ENCODE data around the gene NPDC1. TPM values are rescaled to one million over a fixed set of nuclear protein-coding genes. Genes with fewer than 3 reads are reported as not detected.

NPDC1 gene
- polyA plus RNA-seq, 3 donors: 0.51 to 2.7 TPM; not detected in 1

DNA sequence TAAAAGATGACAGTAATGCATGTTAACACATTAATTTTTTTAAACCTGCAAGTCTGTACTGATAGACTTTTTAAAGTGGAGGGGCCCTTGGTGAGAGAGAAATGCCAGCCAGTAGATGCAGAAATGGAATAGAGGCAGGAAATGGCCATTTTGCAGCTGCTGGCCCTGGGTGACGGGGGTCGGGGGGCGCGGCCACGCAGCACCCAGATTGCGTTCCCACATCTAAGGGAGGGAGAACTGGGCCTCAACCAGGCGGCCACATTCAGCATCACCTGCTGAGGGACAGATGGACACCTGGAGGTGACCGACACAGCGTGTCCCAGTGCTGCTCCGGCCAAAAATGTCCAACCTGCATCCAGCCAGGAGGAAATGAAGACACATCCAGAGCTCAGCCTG, 43.3 kb downstream of the NPDC1 start:
- Histone ChIP-seq H3K9me3 (replicated peaks in 1 of 2; ENCODE audit: control insufficient read depth in 1 of 2, insufficient read depth in 1 of 2, low read length in 2 of 2) (peaks cover 0 to 10% of the 10 kb centered on the region in 2 donors), H3K79me2 (ENCODE audit: insufficient read depth, low read length) (no peaks in the 10 kb centered on the region), H3K36me3 (replicated peaks in 1 of 2; ENCODE audit: control insufficient read depth in 1 of 2, insufficient read depth in 2 of 2, low read length in 2 of 2) (no peaks in the 10 kb centered on the region), H3K4me2 (replicated peaks; ENCODE audit: extremely low read depth, low read length, poor library complexity, severe bottlenecking) (no peak overlapping the region), H3K9ac (ENCODE audit: insufficient read depth, low read length, poor library complexity, severe bottlenecking) (no peak overlapping the region), H3K4me3 (replicated peaks in 1 of 3; ENCODE audit: low read depth in 2 of 3, low read length in 3 of 3) (no peak overlapping the region), H3K4me1 (ENCODE audit: control insufficient read depth in 1 of 2, insufficient read depth in 2 of 2, low read length in 2 of 2) (peaks cover 45 to 46% of the 10 kb centered on the region in 2 donors), H4K20me1 (ENCODE audit: insufficient read depth, low read length) (no peaks in the 10 kb centered on the region), H2AFZ (ENCODE audit: insufficient read depth, low read depth, low read length, poor library complexity, severe bottlenecking) (no peak overlapping the region), H3K27me3 (ENCODE audit: control insufficient read depth in 2 of 2, insufficient read depth in 2 of 2, low read length in 2 of 2) (peaks cover 0 to 4% of the 10 kb centered on the region in 2 donors), H3K27ac (ENCODE audit: low read depth in 1 of 2, low read length in 2 of 2) (no peak overlapping the region)
- peaks cover 4 to 16% (median 8%) of the 10 kb centered on the region in 7 donors for H3K9me3 Mint-ChIP-seq
- intact Hi-C loops (cut with micrococcal nuclease): no loop called here
- H3K27me3 Mint-ChIP-seq (ENCODE audit: low read depth in 3 of 3): peaks cover 11 to 16% (median 12%) of the 10 kb centered on the region in 3 donors
- H3K4me1 Mint-ChIP-seq: peaks cover 46% of the 10 kb centered on the region
- peaks cover 0 to 2% of the 10 kb centered on the region in 2 donors for H3K36me3 Mint-ChIP-seq
- WGBS (ENCODE audit: insufficient coverage): 86% methylated on average over 10 of the region's 10 CpGs
- H3K4me3 Mint-ChIP-seq: no peak overlapping the region
- DNase-seq: no peak
- H3K27ac Mint-ChIP-seq: no peak overlapping the region
- TF ChIP-seq, protein P1, sequence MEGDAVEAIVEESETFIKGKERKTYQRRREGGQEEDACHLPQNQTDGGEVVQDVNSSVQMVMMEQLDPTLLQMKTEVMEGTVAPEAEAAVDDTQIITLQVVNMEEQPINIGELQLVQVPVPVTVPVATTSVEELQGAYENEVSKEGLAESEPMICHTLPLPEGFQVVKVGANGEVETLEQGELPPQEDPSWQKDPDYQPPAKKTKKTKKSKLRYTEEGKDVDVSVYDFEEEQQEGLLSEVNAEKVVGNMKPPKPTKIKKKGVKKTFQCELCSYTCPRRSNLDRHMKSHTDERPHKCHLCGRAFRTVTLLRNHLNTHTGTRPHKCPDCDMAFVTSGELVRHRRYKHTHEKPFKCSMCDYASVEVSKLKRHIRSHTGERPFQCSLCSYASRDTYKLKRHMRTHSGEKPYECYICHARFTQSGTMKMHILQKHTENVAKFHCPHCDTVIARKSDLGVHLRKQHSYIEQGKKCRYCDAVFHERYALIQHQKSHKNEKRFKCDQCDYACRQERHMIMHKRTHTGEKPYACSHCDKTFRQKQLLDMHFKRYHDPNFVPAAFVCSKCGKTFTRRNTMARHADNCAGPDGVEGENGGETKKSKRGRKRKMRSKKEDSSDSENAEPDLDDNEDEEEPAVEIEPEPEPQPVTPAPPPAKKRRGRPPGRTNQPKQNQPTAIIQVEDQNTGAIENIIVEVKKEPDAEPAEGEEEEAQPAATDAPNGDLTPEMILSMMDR (IDR thresholded peaks at IDR 0.05): no peak

DNA sequence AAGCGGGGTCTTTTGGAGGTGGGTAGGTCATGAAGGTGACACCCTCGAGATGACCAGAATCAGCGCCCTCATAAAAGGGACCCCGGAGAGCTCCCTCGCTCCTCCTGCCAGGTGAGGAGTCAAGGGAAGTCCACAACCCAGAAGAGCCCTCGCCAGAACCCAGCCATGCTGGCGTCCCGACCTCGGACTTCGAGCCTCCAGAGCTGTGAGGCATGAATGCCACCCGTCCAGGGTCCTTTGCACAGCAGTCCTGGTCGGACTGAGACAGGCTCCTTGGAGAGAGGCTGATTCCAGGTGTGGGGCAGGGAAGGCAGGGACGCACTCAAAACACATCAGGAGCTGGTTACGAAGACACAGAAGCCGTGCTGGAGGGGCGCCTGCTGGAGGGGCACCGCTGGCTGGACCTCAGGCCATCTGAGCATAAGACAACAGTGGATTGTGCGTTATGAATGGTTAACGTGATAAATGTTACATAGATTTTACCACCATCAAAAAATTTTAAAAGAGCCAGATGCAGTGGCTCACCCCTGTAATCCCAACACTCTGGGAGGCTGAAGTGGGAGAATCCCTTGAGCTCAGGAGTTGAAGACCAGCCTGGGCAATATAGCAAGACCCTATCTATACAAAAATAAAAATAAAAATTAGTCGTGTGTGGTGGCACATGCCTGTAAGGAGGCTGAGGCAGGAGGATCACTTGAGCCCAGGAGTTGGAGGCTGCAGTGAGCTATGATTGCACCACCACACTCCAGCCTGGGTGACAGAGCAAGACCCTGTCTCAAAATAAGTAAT, 43.9 kb downstream of the NPDC1 start:
- Mint-ChIP-seq H3K27ac (peak overlapping the region in 1 of 7 donors; percentile 18), H3K36me3 (peaks cover 0 to 2% of the 10 kb centered on the region in 2 donors), H3K4me3 (no peak overlapping the region), H3K9me3 (peaks cover 4 to 16% (median 8%) of the 10 kb centered on the region in 7 donors), H3K4me1 (peaks cover 49% of the 10 kb centered on the region), H3K27me3 (ENCODE audit: low read depth in 3 of 3) (peaks cover 13 to 21% (median 14%) of the 10 kb centered on the region in 3 donors)
- Histone ChIP-seq H3K9ac (ENCODE audit: insufficient read depth, low read length, poor library complexity, severe bottlenecking) (no peak overlapping the region), H3K27me3 (ENCODE audit: control insufficient read depth in 2 of 2, insufficient read depth in 2 of 2, low read length in 2 of 2) (peaks cover 0 to 10% of the 10 kb centered on the region in 2 donors), H3K27ac (ENCODE audit: low read depth in 1 of 2, low read length in 2 of 2) (no peak overlapping the region), H3K4me1 (ENCODE audit: control insufficient read depth in 1 of 2, insufficient read depth in 2 of 2, low read length in 2 of 2) (peaks cover 51 to 52% of the 10 kb centered on the region in 2 donors), H3K9me3 (replicated peaks in 1 of 2; ENCODE audit: control insufficient read depth in 1 of 2, insufficient read depth in 1 of 2, low read length in 2 of 2) (peaks cover 0 to 10% of the 10 kb centered on the region in 2 donors), H2AFZ (ENCODE audit: insufficient read depth, low read depth, low read length, poor library complexity, severe bottlenecking) (no peak overlapping the region), H3K4me3 (replicated peaks in 1 of 3; ENCODE audit: low read depth in 2 of 3, low read length in 3 of 3) (no peak overlapping the region), H3K79me2 (ENCODE audit: insufficient read depth, low read length) (no peaks in the 10 kb centered on the region), H3K4me2 (replicated peaks; ENCODE audit: extremely low read depth, low read length, poor library complexity, severe bottlenecking) (no peak overlapping the region), H3K36me3 (replicated peaks in 1 of 2; ENCODE audit: control insufficient read depth in 1 of 2, insufficient read depth in 2 of 2, low read length in 2 of 2) (no peaks in the 10 kb centered on the region), H4K20me1 (ENCODE audit: insufficient read depth, low read length) (no peaks in the 10 kb centered on the region)
- intact Hi-C loops (cut with micrococcal nuclease): no loop called here
- TF ChIP-seq, protein P1 (IDR thresholded peaks at IDR 0.05): no peak
- DNase-seq: no peak
- WGBS (ENCODE audit: insufficient coverage): 87% methylated on average over 16 of the region's 20 CpGs

Measured in CD14-positive monocyte (primary cell).